HG03039 (cell line): ENCODE results near the gene INPP5A.

Experiments
- ATAC-seq: cut with Tn5 transposase; IDR thresholded peaks from one replicate; pipeline ENCODE4 v1.9.1; 2021; ENCODE audit warnings: mild to moderate bottlenecking, moderate library complexity; ENCODE audit not compliant: unreplicated experiment

Gene INPP5A

GRCh38 chr10:132710746-132711612, 173.4 kb downstream of the INPP5A start:
- ATAC-seq, result no peak

GRCh38 chr10:132711613-132712121, 174.1 kb downstream of the INPP5A start:
- no peak for ATAC-seq

DNA sequence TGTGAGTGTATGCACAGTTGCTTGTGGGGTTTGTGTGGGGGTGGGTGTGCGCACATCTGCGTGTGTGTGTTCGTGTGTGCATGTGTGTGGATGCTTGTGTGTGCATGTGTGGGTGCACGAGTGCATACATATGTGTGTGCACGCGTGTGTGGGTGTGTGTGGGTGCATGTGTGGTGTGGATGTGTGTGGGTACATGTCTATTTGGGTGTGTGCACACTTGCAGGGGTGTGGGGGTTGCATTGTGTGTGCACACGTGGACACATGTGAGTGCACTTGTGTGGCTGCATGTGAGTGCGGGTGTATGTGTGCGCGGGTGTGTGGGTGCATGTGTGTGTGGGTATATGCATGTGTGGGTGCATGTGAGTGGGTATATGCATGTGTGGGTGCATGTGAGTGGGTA, 174.7 kb downstream of the INPP5A start:
- ATAC-seq, result no peak

DNA sequence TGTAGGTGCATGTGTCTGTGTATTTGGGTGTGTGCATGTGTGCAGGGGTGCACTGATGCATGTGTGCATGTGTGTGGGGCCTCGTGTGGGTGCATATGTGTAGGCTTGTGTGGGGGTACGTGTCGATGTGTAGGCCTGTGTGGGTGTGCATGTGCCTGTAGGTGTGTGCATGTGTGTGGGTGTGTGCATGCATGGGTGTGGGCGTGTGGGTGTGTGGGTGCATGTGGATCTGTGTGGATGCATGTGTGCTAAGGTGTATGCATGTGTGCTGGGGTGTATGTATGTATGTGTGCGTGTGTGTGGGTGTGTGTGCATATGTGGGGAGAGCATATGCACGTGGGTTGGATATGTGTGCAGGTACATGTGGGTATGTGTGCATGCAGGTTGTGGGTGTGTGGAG, 175.2 kb downstream of the INPP5A start:
- no peak for ATAC-seq

- no peak for ATAC-seq
These were observed 176.0 kb downstream of the INPP5A start for GRCh38 chr10:132713421-132714095.

DNA sequence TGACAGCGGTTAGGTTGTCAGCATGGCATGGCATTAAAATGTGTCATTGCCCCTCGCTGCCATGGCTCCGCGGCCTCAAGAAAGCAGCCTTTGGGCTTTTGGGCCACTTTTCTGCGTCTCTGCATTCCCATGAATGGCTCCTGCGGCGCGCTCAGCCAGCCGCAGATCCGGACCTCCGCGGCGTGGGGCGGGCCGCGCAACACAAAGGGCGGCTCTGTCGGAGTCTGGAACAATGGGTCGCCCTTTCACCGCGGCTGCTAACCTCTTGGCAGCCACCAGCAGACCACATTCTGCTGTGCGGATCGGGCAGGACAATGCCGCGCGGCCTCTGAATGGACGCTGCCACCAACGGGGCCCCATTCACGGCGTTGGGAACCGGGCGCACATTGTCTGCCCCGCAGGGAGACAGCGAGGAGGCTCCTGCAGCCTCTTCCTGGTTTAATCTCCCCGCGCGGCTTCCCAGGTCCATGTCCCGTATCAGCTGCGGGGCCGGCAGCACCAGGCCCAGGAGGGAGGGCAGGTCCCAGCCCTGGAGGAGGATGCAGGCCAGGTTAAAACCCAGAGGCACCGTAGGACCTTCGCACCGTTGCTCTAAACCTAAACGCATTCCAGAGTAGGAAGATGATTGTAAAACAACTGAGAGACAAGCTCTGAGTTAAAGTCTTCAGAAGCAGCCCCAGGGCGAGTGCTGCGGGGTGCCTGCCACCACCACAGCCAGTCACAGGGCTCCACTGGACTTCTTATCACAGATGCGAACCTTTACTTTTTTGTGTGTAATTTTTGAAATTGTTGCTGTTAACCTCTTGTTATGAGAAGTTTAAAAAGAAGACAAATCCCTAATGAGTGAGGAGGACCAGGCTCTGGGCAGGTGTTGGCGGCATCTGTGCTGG, 176.8 kb downstream of the INPP5A start:
- ATAC-seq, result no peak

DNA sequence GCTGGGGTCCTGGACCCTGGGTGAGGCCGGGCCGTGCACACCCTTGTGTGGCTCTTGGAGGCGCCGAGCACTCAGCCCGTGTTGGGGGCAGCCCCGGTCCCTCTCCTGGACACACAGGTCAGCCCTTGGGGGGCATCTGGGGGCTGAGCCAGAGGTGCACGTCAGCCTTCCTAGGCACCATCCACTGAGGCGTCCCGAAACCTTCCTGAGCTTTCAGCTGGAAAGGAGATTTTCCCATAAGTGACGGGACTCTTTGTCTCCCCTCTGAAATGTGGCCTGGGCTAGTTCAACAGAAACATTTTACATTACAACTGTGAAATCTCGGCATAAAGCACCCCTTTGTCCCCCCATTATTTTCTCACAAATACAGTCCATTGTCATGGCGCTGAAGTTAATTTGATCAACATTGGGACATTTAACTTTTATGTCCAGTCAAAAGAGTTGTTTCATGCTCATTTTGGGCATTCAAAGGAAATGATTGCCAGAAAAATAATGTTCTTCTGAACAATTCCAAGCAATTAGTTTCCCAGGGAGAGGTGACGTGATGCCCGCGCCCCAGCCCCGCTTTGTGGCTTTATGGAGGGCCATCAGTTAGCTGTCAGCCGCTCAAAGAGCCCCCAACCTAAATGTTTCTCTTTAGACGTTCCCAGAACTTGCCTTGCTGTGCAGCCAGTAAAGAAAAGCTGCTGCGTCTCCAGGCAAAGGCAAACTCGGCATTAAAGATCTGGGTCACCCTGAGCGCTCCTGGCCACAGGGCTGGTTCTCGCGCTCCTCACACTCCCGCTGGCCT, 177.6 kb downstream of the INPP5A start:
- ATAC-seq, result no peak

DNA sequence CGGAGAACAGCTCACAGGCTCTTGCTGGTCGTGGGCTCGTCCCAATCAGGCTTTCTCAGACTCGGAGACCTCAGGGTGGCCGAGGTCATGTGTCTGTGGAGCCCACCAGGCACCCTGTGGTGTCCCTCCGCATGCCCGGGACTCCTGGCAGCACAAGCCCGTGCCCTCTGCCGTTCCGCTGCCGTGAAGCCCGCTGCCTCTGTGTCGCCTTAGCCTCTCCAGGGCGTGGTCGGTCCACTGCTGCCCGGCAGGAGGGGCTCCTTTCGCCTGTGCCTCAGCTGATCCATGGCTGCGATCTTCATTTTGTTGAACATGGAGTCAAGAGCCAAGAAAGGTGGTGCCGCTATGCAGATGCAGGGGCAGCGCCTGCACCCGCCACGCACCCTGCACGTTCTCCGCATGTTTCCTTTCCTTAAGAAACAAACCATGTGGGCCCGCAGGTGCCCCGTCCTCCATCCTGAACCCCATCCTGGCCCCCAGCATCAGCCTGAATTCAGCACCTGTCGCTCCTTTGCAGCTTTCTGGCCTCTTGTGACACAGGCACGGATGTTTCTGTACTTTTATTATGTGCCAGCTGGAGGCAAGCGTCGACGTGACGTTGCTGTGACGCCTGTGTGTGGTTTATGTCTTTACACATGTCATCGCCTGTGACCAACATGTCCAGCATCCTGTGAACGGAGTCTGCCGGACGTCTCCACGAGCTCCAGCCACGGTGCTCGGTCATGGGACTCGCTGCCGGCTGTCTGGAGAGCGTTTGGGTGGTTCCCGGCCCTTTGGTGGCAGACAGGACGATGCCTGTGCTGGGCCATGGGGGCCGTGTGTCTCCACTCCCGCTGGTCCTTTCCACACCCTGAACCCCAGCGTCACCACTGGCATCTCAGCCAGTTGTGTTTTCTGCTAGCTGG, 178.4 kb downstream of the INPP5A start:
- no peak for ATAC-seq

GRCh38 chr10:132716691-132717490, 179.3 kb downstream of the INPP5A start:
- ATAC-seq, result no peak

GRCh38 chr10:132721725-132722124, 184.1 kb downstream of the INPP5A start:
- ATAC-seq, result no peak

- ATAC-seq, result no peak
These were observed 185.1 kb downstream of the INPP5A start for GRCh38 chr10:132722394-132723329.

GRCh38 chr10:132723330-132723970, 185.9 kb downstream of the INPP5A start:
- no peak for ATAC-seq

DNA sequence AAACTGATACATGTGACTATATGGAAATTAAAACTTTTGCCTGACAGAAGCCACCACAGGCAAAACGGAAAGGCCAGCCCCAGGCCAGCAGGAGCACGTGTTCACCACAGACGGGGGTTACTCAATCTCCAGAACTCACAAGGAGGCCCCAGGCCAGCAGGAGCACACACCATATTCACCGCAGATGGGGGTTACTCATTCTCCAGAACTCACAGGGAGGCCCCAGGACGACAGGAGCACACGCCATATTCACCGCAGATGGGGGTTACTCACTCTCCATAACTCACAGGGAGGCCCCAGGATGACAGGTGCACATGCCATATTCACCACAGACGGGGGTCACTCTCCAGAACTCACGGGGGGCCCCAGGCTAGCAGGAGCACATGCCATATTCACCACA, 186.9 kb downstream of the INPP5A start:
- no peak for ATAC-seq

DNA sequence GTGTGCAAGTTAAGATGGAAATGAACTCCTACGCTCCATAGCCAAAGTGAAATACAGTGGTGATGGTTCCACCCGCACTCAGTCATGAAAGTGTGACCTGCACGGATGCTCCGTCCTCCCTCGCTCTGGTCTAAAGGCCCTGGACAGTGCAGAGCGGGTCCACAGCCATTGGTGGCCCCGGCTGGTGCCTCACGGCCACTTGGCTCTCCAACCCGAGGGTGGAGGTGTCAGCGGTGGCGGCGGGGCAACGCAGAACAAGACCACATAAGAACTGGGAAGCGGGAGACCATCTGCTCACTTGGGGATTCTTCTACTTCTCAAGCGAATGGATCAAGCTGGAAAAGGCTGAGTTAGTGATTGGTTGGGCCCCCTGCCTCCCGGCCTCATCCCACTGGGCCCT, 187.6 kb downstream of the INPP5A start:
- ATAC-seq, result no peak

DNA sequence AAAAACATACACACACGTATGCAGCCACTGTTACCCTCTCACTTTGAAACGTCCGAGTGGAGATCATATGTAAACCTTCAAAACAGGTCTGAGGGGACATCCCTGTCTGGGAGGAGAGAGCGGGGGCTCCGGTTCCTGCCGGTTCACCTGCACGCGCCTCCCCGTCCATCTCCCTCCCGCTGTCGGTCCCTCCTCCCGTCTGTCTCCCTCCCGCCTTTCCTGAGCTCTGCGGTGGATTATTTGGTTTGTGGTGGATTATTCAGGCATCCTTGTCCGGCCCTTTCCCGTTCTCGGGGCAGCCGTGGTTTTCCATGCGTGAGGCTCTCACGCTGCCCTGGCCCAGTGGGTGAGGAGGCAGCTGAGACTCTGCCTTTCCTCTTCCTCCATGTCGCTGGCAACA, 188.6 kb downstream of the INPP5A start:
- no peak for ATAC-seq

- ATAC-seq, result no peak
These were observed 189.4 kb downstream of the INPP5A start for GRCh38 chr10:132726951-132727350.

GRCh38 chr10:132727411-132727810, 189.8 kb downstream of the INPP5A start:
- no peak for ATAC-seq
